ENCODE measurements around the gene TMCO5A. TPM values are rescaled to one million over a fixed set of nuclear protein-coding genes. Genes with fewer than 3 reads are reported as not detected.
A peak's percentile ranks its signal among the peaks of the same experiment; 100 is the strongest.

Gene TMCO5A
- total RNA-seq = not detected in 2 replicates

- no peak within 1 kb of the TSS for H3K4me3 ChIP-seq (ENCODE audit: low read depth, low read length)
- no peak for DNase-seq (ENCODE audit: low read depth)
- TF ChIP-seq CTCF (conservative IDR thresholded peaks at IDR 0.05; ENCODE audit: low read depth, low read length) = no peak
Observed at GRCh38 chr15:37934340-37934739, at the start of gene TMCO5A. Gene TMCO5A, plus strand, starts transcription at chr15:37934640. Its CDS starts 1,684 bp downstream, at chr15:37936324.

DNA sequence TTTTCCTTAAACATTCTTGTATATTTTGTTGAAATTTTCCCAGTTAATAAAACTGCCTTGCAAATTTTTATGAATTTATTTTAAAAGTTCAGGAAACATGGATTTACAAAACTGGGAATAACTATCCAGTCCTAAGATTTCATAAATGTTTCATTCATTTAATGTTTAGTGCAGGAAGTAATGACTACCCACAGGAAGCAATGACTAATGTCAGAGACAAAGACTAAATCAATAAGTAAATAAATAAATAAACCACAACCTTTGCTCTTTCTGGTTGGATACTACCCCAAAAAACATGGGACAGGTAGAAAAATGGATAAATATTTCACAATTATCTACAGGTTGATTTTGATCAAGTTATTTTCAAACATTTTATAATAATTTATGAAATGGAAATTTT is 48.8 kb upstream of the TMCO5A start:
- DNase-seq (ENCODE audit: low read depth) = no peak
- TF ChIP-seq CTCF (conservative IDR thresholded peaks at IDR 0.05; ENCODE audit: low read depth, low read length) = no peak
- H3K4me3 ChIP-seq (ENCODE audit: low read depth, low read length) = no peak overlapping the region

GRCh38 chr15:37888356-37888755 is 46.1 kb upstream of the TMCO5A start:
- TF ChIP-seq CTCF (conservative IDR thresholded peaks at IDR 0.05; ENCODE audit: low read depth, low read length) = no peak
- no peak for DNase-seq (ENCODE audit: low read depth)

GRCh38 chr15:37891766-37892368 is 42.6 kb upstream of the TMCO5A start:
- no peak for DNase-seq (ENCODE audit: low read depth)
- peak; percentile 91 for TF ChIP-seq CTCF (conservative IDR thresholded peaks at IDR 0.05; ENCODE audit: low read depth, low read length)

More at GRCh38 chr15:37888356-37888755, 46.1 kb upstream of the TMCO5A start:
- H3K4me3 ChIP-seq (ENCODE audit: low read depth, low read length) = no peak overlapping the region

DNA sequence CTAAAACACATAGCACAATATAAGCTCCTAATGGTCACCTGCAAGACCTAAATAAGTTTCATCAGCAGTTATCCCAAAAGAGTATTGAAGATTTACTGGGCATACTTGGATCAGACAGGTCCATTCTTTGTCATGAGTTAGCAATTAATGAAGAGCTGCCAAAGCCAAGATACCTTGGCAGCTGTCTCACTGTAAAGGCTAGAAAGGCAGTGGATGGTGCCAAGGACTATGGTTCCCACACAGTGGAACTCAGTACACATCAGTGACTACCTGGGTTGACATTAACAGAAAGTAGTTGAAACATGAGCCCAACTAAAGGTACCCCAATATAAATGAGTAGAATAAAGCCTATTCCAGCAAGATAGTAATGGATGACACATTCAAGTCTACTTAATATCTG is 41.1 kb upstream of the TMCO5A start:
- no peak for DNase-seq (ENCODE audit: low read depth)
- no peak overlapping the region for H3K4me3 ChIP-seq (ENCODE audit: low read depth, low read length)
- no peak for TF ChIP-seq CTCF (conservative IDR thresholded peaks at IDR 0.05; ENCODE audit: low read depth, low read length)

More at GRCh38 chr15:37891766-37892368, 42.6 kb upstream of the TMCO5A start:
- no peak overlapping the region for H3K4me3 ChIP-seq (ENCODE audit: low read depth, low read length)

DNA sequence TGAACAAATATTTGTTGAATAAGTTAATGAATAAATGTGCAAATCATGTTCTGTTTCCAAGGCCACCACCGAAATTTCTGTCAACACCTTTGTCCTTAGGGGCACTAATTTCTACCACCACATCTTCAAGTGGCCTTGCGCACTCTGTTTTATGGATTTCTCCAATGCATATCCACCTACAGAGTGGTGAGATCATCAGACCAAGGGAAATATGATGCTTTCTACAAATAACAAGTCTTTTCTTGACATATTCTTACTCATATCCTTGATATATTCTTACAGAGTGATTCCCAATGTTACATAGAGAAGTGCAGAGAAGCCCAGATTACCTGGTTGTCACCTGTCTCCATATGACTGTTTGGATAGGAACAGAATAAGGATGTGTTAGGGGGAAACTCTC is 36.1 kb upstream of the TMCO5A start:
- DNase-seq (ENCODE audit: low read depth) = no peak
- TF ChIP-seq CTCF (conservative IDR thresholded peaks at IDR 0.05; ENCODE audit: low read depth, low read length) = no peak

More for the DNA sequence above, 36.1 kb upstream of the TMCO5A start:
- no peak overlapping the region for H3K4me3 ChIP-seq (ENCODE audit: low read depth, low read length)

Data from epithelial cell of proximal tubule (primary cell).